NB4 (cell line): ENCODE measurements around the gene DUOX2.

Experiments
- POLR2A ChIP-seq: IDR thresholded peaks from 2 replicates; pipeline ENCODE4 v1.6.1; 2011; ENCODE audit warnings: mild to moderate bottlenecking; ENCODE audit not compliant: insufficient read length; ENCODE audit errors: extremely low read depth
- TF ChIP-seq, protein P1 (sequence below): IDR thresholded peaks from one replicate; pipeline ENCODE4 v1.5.1; 2012; ENCODE audit warnings: low read depth, low read length

DNA sequence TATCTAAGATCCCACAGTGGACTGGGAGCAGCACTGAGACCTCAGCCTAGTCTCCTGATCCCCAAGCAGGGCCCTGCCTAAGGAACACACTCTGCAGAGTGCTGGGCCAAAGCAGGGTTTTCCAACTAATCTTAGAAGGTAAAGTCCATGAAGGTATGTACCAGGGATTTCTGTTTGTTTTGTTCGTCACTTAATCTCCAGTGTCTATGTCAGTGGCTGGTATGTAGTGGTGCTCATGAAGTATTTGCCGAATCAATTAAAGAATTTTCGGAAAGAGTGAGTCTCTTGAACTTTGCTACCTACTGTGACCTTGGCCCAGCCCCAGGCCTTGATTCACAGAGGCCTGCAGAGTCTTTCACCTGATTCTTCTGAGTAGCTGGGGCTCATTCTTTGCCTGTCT is 17.5 kb upstream of the DUOX2 start:
- TF ChIP-seq, protein P1, sequence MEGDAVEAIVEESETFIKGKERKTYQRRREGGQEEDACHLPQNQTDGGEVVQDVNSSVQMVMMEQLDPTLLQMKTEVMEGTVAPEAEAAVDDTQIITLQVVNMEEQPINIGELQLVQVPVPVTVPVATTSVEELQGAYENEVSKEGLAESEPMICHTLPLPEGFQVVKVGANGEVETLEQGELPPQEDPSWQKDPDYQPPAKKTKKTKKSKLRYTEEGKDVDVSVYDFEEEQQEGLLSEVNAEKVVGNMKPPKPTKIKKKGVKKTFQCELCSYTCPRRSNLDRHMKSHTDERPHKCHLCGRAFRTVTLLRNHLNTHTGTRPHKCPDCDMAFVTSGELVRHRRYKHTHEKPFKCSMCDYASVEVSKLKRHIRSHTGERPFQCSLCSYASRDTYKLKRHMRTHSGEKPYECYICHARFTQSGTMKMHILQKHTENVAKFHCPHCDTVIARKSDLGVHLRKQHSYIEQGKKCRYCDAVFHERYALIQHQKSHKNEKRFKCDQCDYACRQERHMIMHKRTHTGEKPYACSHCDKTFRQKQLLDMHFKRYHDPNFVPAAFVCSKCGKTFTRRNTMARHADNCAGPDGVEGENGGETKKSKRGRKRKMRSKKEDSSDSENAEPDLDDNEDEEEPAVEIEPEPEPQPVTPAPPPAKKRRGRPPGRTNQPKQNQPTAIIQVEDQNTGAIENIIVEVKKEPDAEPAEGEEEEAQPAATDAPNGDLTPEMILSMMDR = no peak
- TF ChIP-seq POLR2A = no peak
